GM19043 (cell line): ENCODE results near the gene ZNF501.

Experiments used
- ATAC-seq: cut with Tn5 transposase; IDR thresholded peaks from one replicate; pipeline ENCODE4 v1.9.1; 2021; ENCODE audit warnings: low read depth; ENCODE audit not compliant: unreplicated experiment

The ZNF501 gene

DNA sequence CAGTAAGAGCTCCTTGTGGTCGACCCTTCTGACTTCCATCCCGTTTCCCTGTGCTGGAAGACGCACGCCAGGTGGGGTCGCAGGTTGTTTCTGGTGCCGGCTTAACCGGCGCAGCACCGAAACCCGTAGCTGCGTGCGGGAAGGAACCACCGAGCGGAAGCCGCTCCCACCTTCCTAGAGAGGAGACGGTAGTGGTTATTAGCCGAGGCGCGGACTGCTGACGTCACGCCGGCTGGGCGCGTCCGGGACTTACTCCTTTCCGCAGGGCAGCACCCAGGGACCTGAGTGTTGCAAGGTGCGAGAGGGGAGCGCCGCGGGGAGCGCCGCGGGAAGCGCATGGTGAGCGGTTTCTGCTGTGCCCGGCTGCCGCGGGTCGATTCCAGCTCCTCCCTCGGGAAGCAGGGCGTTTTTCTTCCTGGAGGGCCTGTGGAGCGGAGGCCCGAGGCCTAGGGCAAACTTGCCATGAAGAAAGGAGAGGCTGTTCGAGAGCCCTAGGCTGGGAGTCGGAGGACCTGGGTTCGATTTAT is at the start of gene ZNF501:
Gene ZNF501, plus strand, starts transcription at position 252 of the 527 bp plus-strand sequence. CDS start 4,787 bp downstream, outside the sequence.
- ATAC-seq, result peak; percentile 88

DNA sequence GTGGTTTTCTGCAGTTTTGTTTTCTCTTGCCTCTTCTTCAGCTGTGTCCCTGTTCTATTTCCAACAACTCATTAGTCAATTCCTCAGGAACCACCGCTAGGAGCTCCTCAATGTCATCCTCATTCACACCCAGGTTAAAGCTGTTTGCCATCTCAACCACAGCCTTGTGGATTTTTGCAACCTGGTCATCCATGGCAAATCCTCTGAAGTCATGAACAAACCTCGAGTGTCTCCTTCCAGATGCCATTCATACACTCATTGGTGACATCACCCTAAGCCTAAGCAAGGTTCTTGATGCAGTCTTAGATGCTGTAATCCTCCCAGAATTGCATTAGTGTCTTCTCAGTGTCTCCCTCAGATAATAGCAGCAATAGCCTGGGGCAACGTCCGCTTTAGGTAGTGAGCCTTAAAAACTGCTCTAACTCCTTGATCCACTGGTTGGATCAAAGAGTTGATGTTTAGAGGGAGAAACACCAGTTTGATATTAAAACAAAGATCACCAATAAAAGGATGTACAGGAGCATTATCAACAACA is 48.4 kb upstream of the ZNF501 start:
- ATAC-seq, result no peak

DNA sequence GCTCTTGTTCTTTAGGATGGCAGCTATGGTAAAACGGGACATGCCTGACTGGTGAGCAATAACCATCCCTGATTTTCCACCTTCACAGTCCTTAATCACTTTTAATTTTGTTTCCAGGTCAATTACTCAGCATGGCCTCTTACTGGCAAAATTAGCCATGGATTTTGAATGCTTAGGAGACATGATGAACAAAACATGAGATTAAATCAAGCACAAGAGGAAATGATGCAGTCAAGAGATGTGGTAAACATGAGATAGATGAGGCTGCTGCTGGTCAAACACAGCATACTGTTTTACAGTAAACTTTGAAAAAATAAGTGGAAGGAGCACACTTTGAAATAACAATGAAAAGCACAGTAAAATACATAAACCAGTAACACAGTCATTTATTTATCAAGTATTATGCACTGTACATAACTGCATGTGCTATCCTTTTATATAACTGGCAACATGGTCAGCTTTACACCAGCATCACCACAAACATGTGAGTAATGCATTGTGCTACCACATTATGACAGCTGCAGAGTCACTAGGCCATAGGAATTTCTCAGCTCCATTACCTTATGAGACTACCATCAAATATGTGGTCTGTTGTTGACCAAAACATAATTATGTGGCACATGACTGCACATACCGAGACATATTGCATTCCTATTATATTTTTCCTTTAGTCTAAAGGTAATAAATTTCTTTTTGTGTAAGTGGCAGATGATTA is 47.1 kb upstream of the ZNF501 start:
- ATAC-seq, result no peak

DNA sequence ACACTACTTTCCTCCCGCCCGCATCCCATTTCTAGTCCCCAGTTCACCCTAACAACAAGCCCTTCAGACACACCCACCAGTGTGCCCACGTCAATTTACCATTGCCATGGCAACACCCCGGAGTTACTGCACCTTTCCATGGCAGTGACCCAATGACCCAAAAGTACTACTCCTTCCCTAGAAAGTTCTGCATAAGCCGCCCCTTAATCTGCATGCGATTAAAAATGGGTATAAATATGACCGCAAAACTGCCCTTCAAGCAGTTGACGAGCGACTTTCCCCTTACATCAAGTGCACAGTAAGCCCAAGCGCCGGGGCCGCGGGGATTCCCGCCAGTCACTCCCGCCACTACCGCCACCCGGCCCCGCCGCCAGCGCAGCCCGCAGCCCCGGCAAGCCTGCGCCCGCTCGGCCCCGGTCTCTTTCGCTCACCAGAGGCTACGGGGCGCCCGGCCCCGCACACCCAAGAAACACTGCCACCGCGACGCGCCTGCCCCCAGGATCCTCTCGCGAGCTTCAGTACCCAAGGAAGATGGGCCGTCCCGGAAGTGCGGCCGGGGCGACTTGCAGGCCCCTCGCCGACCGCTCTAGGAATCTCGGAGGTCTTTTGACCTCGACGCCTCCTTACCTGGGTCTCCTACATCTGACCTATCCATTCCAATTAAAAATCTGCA is 44.2 kb upstream of the ZNF501 start:
- ATAC-seq, result no peak

DNA sequence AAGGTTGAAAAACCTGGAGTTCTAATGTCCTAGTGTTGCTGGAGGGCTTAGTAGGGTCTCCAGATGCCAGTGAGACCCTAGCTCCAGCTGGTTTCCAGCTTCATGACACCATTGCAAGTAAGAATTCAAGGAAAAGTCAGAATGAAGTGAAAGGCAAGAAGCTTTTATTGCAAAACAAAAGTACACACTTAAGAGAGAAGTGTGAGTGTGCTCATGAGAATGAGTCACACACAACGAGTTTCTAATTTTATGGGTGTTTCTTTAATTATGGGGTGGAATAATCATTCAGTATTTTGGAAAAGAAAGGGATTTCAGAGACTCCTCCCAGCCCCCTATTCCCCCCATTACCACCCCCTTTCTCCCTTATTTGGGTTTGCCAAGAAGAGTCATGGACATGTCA is 41.5 kb upstream of the ZNF501 start:
- no peak for ATAC-seq

DNA sequence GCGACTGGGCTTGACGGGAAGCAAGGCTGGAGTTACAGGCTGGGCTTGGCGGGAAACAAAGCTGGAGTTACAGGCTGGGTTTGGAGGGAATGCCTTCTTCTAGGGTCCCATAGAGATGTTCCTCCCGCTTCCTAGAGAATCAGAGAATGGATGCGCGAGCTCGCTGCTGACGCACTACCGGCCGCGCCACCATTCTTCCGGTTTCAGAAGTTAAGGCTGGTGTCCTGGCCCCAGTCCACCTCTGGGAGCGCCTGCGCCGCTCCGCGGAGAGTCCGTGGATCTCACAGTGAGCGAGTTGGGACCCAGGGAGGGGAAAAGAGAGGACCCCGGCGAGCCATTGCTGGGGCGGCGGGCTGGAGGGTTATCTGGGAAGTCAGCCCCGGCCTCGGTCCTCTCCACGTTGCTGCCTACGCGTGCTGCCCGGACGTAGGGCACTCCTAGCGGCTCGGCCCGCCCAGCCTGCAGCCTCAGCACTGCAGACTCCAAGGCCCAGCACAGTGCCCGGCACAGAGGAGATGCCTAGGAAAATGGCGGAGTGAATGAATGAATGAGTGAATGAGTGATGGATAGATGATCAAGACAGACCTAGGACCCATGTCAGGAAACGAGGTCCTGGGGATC is 16.9 kb upstream of the ZNF501 start, which contains the start of gene ZNF502:
Gene ZNF502, plus strand, starts transcription at position 206 of the 621 bp plus-strand sequence. CDS start 7,602 bp downstream, outside the sequence.
- ATAC-seq, result no peak

DNA sequence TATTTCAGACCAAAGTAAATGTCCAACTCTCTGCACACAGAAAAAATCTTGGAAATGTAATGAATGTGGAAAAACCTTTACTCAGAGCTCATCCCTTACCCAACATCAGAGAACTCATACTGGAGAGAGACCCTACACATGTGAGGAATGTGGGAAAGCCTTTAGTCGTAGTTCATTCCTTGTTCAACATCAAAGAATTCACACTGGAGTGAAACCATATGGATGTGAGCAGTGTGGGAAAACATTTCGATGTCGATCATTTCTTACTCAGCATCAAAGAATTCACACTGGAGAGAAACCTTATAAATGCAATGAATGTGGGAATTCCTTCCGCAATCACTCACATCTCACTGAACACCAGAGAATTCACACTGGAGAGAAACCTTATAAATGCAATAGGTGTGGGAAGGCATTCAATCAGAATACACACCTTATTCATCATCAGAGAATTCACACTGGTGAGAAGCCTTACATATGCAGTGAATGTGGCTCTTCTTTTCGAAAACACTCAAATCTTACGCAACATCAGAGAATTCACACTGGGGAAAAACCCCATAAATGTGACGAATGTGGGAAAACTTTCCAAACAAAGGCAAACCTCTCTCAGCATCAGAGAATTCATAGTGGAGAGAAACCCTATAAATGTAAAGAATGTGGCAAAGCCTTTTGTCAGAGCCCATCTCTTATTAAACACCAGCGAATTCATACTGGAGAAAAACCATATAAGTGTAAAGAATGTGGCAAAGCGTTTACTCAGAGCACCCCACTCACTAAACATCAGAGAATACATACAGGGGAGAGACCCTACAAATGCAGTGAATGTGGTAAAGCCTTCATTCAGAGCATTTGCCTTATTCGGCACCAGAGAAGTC is 8.0 kb upstream of the ZNF501 start:
- ATAC-seq, result no peak

DNA sequence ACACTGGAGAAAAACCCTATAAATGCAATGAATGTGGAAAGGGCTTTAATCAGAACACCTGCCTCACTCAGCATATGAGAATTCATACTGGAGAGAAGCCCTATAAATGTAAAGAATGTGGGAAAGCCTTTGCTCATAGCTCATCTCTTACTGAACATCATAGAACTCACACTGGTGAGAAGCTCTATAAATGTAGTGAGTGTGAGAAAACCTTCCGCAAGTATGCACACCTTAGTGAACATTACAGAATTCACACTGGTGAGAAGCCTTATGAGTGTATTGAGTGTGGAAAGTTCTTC is 7.4 kb upstream of the ZNF501 start:
- ATAC-seq, result no peak

DNA sequence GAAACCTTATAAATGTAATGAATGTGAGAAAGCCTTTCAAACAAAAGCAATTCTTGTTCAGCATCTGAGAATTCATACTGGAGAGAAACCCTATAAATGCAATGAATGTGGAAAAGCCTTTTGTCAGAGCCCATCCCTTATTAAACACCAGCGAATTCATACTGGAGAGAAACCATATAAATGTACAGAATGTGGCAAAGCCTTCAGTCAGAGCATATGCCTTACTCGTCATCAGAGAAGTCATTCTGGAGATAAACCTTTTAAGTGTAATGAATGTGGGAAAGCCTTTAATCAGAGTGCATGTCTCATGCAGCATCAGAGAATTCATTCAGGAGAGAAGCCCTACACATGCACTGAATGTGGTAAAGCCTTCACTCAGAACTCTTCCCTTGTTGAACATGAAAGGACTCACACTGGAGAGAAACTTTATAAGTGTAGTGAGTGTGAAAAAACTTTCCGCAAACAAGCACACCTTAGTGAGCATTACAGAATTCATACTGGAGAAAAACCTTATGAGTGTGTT is 5.3 kb downstream of the ZNF501 start:
- ATAC-seq, result no peak

DNA sequence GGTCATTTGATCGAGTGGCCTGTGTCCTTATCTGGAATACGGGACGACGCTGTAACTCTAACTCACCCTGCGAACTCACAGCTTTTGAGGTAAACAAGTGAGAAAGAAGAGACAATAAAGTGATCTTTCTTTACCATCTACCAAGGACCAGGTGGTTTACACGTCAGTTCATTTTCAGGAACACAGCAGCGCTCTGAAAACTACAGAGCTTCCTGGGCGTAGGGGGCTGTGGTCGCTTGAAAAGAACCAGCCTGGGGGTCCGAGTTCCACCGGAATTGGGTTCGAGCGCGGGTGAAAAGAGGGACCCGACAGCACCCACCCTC is 31.6 kb downstream of the ZNF501 start:
- peak; percentile 7 for ATAC-seq

DNA sequence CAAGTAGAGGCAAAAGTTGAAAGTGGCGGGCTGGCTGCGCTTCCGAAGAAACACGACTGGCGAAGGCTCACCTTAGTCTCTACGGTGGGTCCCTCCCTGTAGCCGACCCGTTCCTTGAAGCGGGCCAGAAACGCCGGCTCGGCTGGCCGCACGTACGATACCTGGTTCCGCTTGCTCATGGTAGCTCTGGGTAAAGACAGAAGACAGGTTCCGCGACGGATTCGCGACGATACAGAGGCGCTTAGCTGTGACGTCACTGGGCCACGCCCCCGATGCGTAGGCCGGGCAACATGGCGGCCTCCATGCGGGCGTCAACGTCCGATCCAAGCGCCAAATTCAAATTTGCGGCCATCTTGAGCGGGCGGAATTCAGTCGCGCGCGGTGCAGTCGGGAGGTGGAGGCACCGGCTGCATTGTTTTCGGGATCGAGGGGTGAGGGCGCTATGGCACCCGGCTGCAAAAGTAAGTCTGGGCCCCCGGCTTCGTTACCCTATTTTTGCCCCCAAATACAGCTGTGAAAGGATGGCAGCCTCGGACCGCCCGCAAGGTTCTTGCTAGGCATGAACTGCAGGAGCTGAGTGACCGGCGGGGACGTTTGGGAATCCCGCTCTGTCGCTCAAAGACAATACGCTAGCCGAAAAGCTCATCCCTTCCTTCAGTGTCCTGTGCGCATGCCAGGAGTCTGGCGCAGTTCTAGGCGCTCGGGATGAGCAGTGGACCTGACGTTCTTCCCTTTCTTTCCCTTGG is 32.2 kb downstream of the ZNF501 start, which contains the start of the genes KIAA1143 and KIF15:
Gene KIAA1143, minus strand, starts transcription at position 196 of the 746 bp plus-strand sequence. Its CDS starts 17 bp downstream, at position 179.
Gene KIF15, plus strand, starts transcription at position 371 of the 746 bp plus-strand sequence. Its CDS starts 72 bp downstream, at position 443.
- peak; percentile 86 for ATAC-seq

DNA sequence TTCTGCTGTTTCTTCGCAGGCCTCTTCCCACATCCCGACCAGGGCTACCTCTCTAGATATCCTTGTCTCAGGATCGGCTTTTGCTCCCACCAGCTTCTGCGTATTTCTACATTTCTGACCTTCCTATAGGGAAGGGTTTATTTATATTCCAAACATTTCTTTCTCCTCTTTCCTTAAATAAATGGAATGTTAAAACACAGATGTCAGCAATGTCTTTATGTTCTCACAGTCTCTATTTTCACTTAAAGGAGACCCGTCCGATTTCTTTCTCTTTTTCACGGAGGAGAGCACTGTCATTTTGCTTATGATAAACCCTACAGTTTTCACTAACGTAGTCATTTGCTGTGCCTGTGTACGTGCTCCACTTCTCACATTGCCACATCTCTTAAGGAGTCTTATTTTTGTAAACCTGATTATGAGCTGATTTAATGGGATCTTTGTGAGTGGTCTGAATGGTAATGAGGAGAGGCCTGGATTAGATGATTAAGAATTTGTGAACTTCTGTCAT is 32.8 kb downstream of the ZNF501 start:
- ATAC-seq, result no peak

DNA sequence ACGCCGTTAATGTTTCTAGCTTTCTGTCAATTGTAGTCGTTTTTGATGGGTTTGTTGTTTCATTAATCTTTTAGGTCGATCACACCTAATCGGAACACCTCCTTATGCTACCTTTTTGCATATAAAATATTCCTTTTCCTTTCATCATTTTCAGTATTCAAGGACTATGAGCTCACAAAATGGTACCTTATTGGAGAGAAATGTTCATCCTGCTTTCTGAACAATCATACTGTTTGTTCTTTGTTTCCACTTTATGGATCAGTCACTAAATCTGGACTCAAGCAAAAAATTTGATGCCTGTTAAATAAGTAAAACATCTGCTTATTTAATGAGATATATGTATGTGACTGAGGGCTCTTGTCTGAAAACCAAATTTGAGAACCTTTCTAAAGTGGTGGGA is 33.3 kb downstream of the ZNF501 start:
- no peak for ATAC-seq

DNA sequence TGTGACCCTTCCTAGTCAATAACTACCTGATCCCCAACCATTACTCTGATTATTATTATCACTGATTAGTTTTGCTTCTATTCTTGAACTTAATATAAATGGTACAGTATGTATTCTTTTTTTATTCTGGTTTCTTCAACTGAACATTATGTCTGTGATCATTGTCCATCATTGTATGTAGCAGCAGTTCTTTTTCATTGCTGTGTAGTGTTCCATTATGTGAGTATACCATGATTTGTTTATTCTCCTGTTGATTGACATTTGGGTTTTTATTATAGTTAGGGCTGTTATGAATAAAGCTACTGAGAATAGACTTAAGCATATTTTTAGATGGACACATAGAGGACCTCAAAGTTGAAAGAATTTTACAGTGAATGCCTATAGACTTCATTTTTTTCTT is 34.8 kb downstream of the ZNF501 start:
- ATAC-seq, result no peak

DNA sequence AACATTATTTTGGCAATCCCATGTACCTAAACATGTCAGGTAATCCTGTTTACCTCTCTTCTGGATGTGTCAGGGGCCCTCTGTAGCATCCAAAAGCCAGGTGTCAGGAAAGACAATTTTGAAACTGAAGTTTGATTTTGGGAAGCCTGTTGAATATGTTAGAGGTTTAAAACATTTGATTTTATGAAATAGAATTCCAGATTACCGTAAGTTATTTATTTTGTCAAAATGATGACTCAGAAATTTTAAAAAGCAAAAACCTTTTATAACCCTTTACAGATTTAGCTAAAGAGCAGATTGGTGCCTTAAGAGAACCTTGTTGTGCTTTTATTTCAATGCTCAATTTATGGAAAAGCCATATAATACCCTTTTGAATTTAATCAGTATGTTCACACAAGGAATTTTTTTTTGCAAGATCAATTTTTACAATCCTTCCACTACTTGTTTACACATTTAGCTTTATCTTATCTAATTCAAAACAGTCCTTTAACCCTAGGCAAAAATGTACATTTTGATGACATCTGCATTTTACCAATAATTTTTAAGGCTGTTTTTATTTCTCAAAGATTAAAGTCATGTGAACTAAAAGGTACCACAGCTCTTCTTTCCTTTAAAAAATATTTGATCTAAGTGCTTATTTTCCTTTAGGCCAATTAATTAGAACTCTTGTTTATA is 42.1 kb downstream of the ZNF501 start:
- ATAC-seq, result no peak

DNA sequence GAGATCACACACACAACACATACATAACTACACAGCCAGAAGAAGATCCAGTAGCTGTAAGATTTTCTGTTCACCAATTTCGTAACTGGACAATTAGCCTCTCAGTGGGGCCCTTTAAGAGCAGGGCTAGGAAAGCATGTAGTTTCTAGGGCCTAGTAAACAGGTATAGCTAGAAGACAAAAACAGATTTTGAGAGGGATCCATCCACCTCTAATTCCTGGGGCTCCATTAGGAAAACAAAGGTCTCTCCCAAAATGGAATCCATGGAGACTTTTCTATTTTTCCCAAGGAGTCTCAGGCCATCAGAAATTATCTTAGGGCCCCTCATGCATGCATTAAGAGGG is 42.6 kb downstream of the ZNF501 start:
- ATAC-seq, result no peak

DNA sequence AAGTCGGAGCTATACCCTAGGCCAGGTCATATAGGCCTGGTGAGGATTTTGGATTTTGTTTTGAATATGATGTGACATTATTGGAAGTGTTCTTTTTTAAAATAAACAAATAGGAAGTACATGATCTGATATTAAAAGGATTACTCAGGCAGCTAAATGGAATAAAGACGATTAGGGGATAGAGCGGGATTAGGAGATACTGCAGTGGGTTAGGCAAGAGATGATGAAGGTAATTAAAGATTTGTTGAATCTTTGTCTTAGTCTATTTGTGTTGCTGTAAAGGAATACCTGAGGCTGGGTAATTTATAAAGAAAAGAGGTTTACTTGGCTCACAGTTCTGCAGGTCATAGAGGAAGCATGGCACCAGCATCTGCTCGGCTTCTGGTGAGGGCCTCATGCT is 53.5 kb downstream of the ZNF501 start:
- ATAC-seq, result no peak
